B cell (primary cell): ENCODE measurements around the gene MAP3K12. TPM values are rescaled to one million over a fixed set of nuclear protein-coding genes. Genes with fewer than 3 reads are reported as not detected.

Source experiments
- ATAC-seq: fragments of 200-7000 bp; cut with Tn5 transposase; one replicate; pipeline ENCODE4 v1.10.0; 2021; ENCODE audit warnings: low read depth, mild to moderate bottlenecking, moderate number of reproducible peaks, moderate library complexity
- CTCF ChIA-PET: fragments of 350-600 bp; sonication (Branson Sonifier 250); formaldehyde crosslinking; loops from one replicate; lab custom pipeline; 2021; ENCODE audit warnings: antibody characterized with exemption, inconsistent platforms; lab: Charles Lee
- POLR2A ChIA-PET: fragments of 350-600 bp; sonication (Branson Sonifier 250); formaldehyde crosslinking; loops from one replicate; lab custom pipeline; 2021; ENCODE audit warnings: antibody characterized with exemption; lab: Charles Lee
- DNase-seq: peaks from one replicate; pipeline ENCODE4 v3.0.0; 2013
- H2AFZ ChIP-seq: 2 replicates; pipeline ENCODE4 v1.6.1; 2012; ENCODE audit warnings: mild to moderate bottlenecking, low read depth, low read length; ENCODE audit not compliant: insufficient read depth, poor library complexity, severe bottlenecking
- H3K27ac ChIP-seq, 2 donors: 1 replicate in 1 of 2; 2 replicates in 1 of 2; pipeline ENCODE4 v1.5.1; 2012 to 2013; ENCODE audit warnings: low read length in 2 of 2, mild to moderate bottlenecking in 2 of 2, moderate library complexity in 1 of 2
- H3K27me3 ChIP-seq, 4 experiments: fragments of 200-600 bp in 1 of 4; sonication (generic) in 1 of 4; replicated peaks in 1 of 4; 1 replicate in 2 of 4; 2 replicates in 2 of 4; pipeline versions ENCODE4 v1.6.1 to v1.7.0; 2013 to 2016; ENCODE audit warnings: low read length in 3 of 4, mild to moderate bottlenecking in 2 of 4, mixed read lengths in 1 of 4, moderate library complexity in 1 of 4; ENCODE audit not compliant: insufficient read depth in 4 of 4, control insufficient read depth in 3 of 4; ENCODE audit errors: control extremely low read depth in 1 of 4
- H3K36me3 ChIP-seq, 2 experiments: replicated peaks in 1 of 2; 1 replicate in 1 of 2; 2 replicates in 1 of 2; pipeline versions ENCODE4 v1.6.1 to v1.7.1; 2013; ENCODE audit warnings: low read length in 1 of 2; ENCODE audit not compliant: insufficient read depth in 2 of 2, control insufficient read depth in 1 of 2; ENCODE audit errors: control extremely low read depth in 1 of 2, extremely low read depth in 1 of 2
- H3K4me1 ChIP-seq, 2 donors: fragments of 200-600 bp in 1 of 2; sonication (generic) in 1 of 2; 1 replicate in 1 of 2; 2 replicates in 1 of 2; pipeline versions ENCODE4 v1.5.1 to v1.6.1; 2013 to 2017; ENCODE audit warnings: low read length in 2 of 2; ENCODE audit not compliant: control insufficient read depth in 2 of 2, insufficient read depth in 2 of 2
- H3K4me2 ChIP-seq: replicated peaks from 2 replicates; pipeline ENCODE3; 2012; ENCODE audit warnings: mild to moderate bottlenecking, low read depth, low read length; ENCODE audit not compliant: poor library complexity, severe bottlenecking
- H3K4me3 ChIP-seq, 5 experiments: fragments of 200-600 bp in 1 of 5; sonication (generic) in 1 of 5; 1 replicate in 3 of 5; 2 replicates in 2 of 5; pipeline versions ENCODE4 v1.5.1 to v1.7.0; 2011 to 2016; ENCODE audit warnings: low read length in 4 of 5, mild to moderate bottlenecking in 4 of 5, low read depth in 2 of 5, control low read depth in 1 of 5, moderate library complexity in 1 of 5; ENCODE audit not compliant: insufficient read depth in 1 of 5; ENCODE audit errors: control extremely low read depth in 1 of 5, extremely low read depth in 1 of 5
- H3K79me2 ChIP-seq: fragments of 200-600 bp; sonication (generic); one replicate; pipeline ENCODE4 v1.6.0; 2016; ENCODE audit warnings: low read length; ENCODE audit not compliant: control insufficient read depth, insufficient read depth
- H3K9ac ChIP-seq: fragments of 200-600 bp; sonication (generic); 2 replicates; pipeline ENCODE4 v1.6.1; 2017; ENCODE audit warnings: mild to moderate bottlenecking, low read length, moderate library complexity
- H3K9me3 ChIP-seq, 3 donors: one replicate each; pipeline versions ENCODE4 v1.6.1 to v1.7.1; 2013; ENCODE audit warnings: low read length in 2 of 3; ENCODE audit not compliant: control insufficient read depth in 2 of 3, insufficient read depth in 1 of 3; ENCODE audit errors: control extremely low read depth in 1 of 3
- H4K20me1 ChIP-seq: 2 replicates; pipeline ENCODE4 v1.6.0; 2012; ENCODE audit warnings: mild to moderate bottlenecking, low read length; ENCODE audit not compliant: insufficient read depth, control insufficient read depth, poor library complexity, severe bottlenecking
- H3K27ac Mint-ChIP-seq: one replicate; pipeline ENCODE4 v1.8.0; 2021; ENCODE audit warnings: mixed read lengths
- H3K27me3 Mint-ChIP-seq: one replicate; pipeline ENCODE4 v1.8.0; 2021; ENCODE audit warnings: mixed read lengths
- H3K4me1 Mint-ChIP-seq: one replicate; pipeline ENCODE4 v1.8.0; 2021; ENCODE audit warnings: mixed read lengths
- H3K4me3 Mint-ChIP-seq: one replicate; pipeline ENCODE4 v1.8.0; 2021; ENCODE audit warnings: mixed read lengths
- H3K9me3 Mint-ChIP-seq: one replicate; pipeline ENCODE4 v1.8.0; 2022; ENCODE audit warnings: mixed read lengths; ENCODE audit not compliant: insufficient read depth
- EZH2 ChIP-seq: IDR thresholded peaks from 2 replicates; pipeline ENCODE4 v1.6.1; 2012; ENCODE audit warnings: borderline replicate concordance, low read depth, mild to moderate bottlenecking, moderate library complexity, low read length; ENCODE audit not compliant: insufficient read depth, poor library complexity, severe bottlenecking
- WGBS: methylation state at CpG from one replicate; pipeline ENCODE4 v1.1.5; 2013; ENCODE audit warnings: missing lambda C conversion rate; ENCODE audit not compliant: insufficient coverage; 5-methylcytosine and 5-hydroxymethylcytosine counted together
- intact Hi-C: fragments of 100-400 bp; cut with micrococcal nuclease; formaldehyde crosslinking; loops from one replicate; pipeline ENCODE4 v1.10.0; 2022
- polyA plus RNA-seq: library from polyadenylated mRNA; depleted of rRNA; stranded (reverse); fragments of >200 nt; gene quantifications from 2 replicates; pipeline ENCODE4 v1.2.3, GENCODE V29; 2012
- total RNA-seq, 2 donors: library from RNA; stranded (reverse); fragments of 120-200 nt in 1 of 2; gene quantifications; 1 replicate in 1 of 2; 2 replicates in 1 of 2; pipeline versions ENCODE4 v1.2.3 to v1.2.4, GENCODE V29; 2013 to 2022
- TF ChIP-seq, protein P1 (sequence below): fragments of 200-600 bp; IDR thresholded peaks from one replicate; pipeline ENCODE4 v1.8.0; 2022; ENCODE audit warnings: antibody characterized with exemption, mild to moderate bottlenecking

MAP3K12 gene
- total and polyA plus RNA-seq, 2 donors (not counting 1 experiment from before 2014, with no cell fraction given) = 15.0 to 17.0 TPM

DNA sequence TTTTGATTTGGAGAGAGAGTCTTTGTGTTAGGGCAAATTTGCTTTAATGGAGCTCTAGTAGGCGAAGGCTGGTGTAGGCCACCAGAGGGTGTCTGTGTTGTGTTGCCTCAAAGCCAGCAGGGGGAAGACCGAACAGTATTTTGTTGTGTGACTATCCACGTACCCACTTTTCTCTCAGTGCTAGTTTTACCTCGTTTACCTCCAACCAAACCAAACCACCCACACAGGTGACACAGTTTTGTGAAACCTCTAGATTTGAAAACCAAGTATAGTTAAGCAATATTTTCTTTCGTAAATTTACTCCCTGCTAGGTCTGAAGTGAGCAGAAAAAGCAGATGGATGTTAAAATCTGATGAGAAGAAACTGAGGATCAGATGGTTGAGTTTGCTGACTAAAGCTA lies 44.3 kb upstream of the MAP3K12 start:
- H3K4me1 ChIP-seq = no peaks in the 10 kb centered on the region
- H3K27ac Mint-ChIP-seq = peak overlapping the region; percentile 5
- no peaks in the 10 kb centered on the region for H3K27me3 ChIP-seq
- TF ChIP-seq, protein P1, sequence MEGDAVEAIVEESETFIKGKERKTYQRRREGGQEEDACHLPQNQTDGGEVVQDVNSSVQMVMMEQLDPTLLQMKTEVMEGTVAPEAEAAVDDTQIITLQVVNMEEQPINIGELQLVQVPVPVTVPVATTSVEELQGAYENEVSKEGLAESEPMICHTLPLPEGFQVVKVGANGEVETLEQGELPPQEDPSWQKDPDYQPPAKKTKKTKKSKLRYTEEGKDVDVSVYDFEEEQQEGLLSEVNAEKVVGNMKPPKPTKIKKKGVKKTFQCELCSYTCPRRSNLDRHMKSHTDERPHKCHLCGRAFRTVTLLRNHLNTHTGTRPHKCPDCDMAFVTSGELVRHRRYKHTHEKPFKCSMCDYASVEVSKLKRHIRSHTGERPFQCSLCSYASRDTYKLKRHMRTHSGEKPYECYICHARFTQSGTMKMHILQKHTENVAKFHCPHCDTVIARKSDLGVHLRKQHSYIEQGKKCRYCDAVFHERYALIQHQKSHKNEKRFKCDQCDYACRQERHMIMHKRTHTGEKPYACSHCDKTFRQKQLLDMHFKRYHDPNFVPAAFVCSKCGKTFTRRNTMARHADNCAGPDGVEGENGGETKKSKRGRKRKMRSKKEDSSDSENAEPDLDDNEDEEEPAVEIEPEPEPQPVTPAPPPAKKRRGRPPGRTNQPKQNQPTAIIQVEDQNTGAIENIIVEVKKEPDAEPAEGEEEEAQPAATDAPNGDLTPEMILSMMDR = peak; percentile 71
- TF ChIP-seq EZH2 = no peak
- H3K9me3 Mint-ChIP-seq = no peaks in the 10 kb centered on the region
- no peak overlapping the region for H3K4me3 Mint-ChIP-seq
- H3K4me3 ChIP-seq = no peak overlapping the region
- WGBS = 100% methylated on average over 1 of the region's 5 CpGs
- H4K20me1 ChIP-seq = no peaks in the 10 kb centered on the region
- no peaks in the 10 kb centered on the region for H3K79me2 ChIP-seq
- peak overlapping the region in 1 of 2 donors; percentile 44 for H3K27ac ChIP-seq
- H3K4me1 Mint-ChIP-seq = peaks cover 5% of the 10 kb centered on the region
- peaks cover 0 to 40% of the 10 kb centered on the region in 2 experiments for H3K36me3 ChIP-seq
- no peak overlapping the region for H3K9ac ChIP-seq
- ChIA-PET CTCF (interaction anchor here (0.8 to 4.6 kb wide), 6 partner anchors 10 to 203 kb away, joined by 3 to 58 read pairs (median 9); partner anchors contain the start of gene ATP5MC2), POLR2A (interaction anchor here (1.8 kb wide), 1 partner anchor 132 kb away, joined by 5 read pairs; the partner anchor contains the start of gene ATP5MC2)
- intact Hi-C loops = loop anchor here (1.0 to 2.0 kb wide), 2 partner anchors 133 to 203 kb away; partner anchors contain the start of gene ATP5MC2
- no peaks in the 10 kb centered on the region for H3K27me3 Mint-ChIP-seq
- H2AFZ ChIP-seq = peak overlapping the region; percentile 35
- ATAC-seq = peak; percentile 81
- peak; percentile 61 for DNase-seq
- no peak overlapping the region for H3K4me2 ChIP-seq
- no peaks in the 10 kb centered on the region for H3K9me3 ChIP-seq

DNA sequence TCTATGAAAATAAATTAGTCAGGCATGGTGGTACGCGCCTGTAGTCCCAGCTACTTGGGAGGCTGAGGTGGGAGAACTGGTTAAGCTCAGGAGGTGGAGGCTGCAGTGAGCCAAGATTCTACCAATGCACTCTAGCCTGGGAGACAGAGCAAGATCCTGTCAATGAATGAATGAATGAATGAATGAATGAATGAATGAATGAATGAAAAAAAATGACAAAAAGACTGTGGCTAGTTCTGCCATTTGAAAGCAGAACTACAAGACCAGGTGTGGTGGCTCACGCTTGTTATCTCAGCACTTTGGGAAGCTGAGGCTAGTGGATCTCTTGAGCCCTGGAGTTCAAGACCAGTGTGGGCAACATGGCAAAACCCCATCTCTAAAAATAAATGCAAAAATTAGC lies 40.3 kb upstream of the MAP3K12 start:
- H3K4me2 ChIP-seq = no peak overlapping the region
- 93% methylated on average over 3 of the region's 3 CpGs for WGBS
- intact Hi-C loops = no loop called here
- no peaks in the 10 kb centered on the region for H4K20me1 ChIP-seq
- H3K9ac ChIP-seq = no peak overlapping the region
- no peak overlapping the region for H3K27ac ChIP-seq
- no peak overlapping the region for H3K4me3 Mint-ChIP-seq
- no peaks in the 10 kb centered on the region for H3K79me2 ChIP-seq
- TF ChIP-seq, protein P1 = no peak
- TF ChIP-seq EZH2 = no peak
- H3K27me3 Mint-ChIP-seq = no peaks in the 10 kb centered on the region
- peaks cover 5 to 59% of the 10 kb centered on the region in 2 experiments for H3K36me3 ChIP-seq
- ChIA-PET CTCF (interaction anchor here (1.3 kb wide), 1 partner anchor 136 kb away, joined by 4 read pairs; the partner anchor contains the start of gene ATP5MC2), POLR2A (no interaction called here)
- no peak for DNase-seq
- H3K27ac Mint-ChIP-seq = no peak overlapping the region
- no peak overlapping the region for H3K4me3 ChIP-seq
- no peak for ATAC-seq
- no peaks in the 10 kb centered on the region for H3K27me3 ChIP-seq
- no peaks in the 10 kb centered on the region for H3K9me3 ChIP-seq
- H2AFZ ChIP-seq = no peak overlapping the region
- H3K4me1 Mint-ChIP-seq = peaks cover 5% of the 10 kb centered on the region
- H3K4me1 ChIP-seq = no peaks in the 10 kb centered on the region
- no peaks in the 10 kb centered on the region for H3K9me3 Mint-ChIP-seq
